Upper lobe of left lung (tissue), 6 donors: Measurements from ENCODE around the gene RIMS1. TPM values are rescaled to one million over a fixed set of nuclear protein-coding genes. Genes with fewer than 3 reads are reported as not detected.
"Not testable (repeated sequence)": the region's sequence is repeated elsewhere in the genome, so short reads cannot be mapped to it uniquely, and the experiment has no call there.

Experiments used
- ATAC-seq, 2 donors: fragments of 200-7000 bp; cut with Tn5 transposase; one replicate each; pipeline ENCODE4 v1.9.1; 2022; ENCODE audit warnings: mild to moderate bottlenecking in 2 of 2, moderate library complexity in 2 of 2; ENCODE audit not compliant: low FRiP score in 2 of 2
- DNase-seq, 2 donors: peaks; one replicate each; pipeline ENCODE4 v3.0.0-alpha.2; 2019 to 2020
- H3K27ac ChIP-seq, 4 donors: fragments of 200-600 bp; sonication (generic); one replicate each; pipeline ENCODE4 v1.5.1; 2016 to 2019
- H3K27me3 ChIP-seq, 4 donors: fragments of 200-600 bp; sonication (generic); one replicate each; pipeline ENCODE4 v1.5.1; 2017 to 2019
- H3K36me3 ChIP-seq, 4 donors: fragments of 200-600 bp; sonication (generic); one replicate each; pipeline ENCODE4 v1.5.1; 2016 to 2019
- H3K4me1 ChIP-seq, 4 donors: fragments of 200-600 bp; sonication (generic); one replicate each; pipeline ENCODE4 v1.5.1; 2018 to 2019
- H3K4me3 ChIP-seq, 4 donors: fragments of 200-600 bp; sonication (generic); one replicate each; pipeline ENCODE4 v1.5.1; 2017 to 2019; ENCODE audit warnings: mild to moderate bottlenecking in 2 of 4, moderate library complexity in 1 of 4
- H3K9me3 ChIP-seq, 4 donors: fragments of 200-600 bp; sonication (generic); one replicate each; pipeline ENCODE4 v1.5.1; 2018 to 2019
- CTCF ChIP-seq, 6 experiments: fragments of 450-650 bp in 4 of 6; fragments of 200-600 bp in 2 of 6; sonication (generic) in 2 of 6; IDR thresholded peaks; one replicate each; pipeline ENCODE4 v1.5.1; 2016 to 2019; ENCODE audit warnings: antibody characterized with exemption in 6 of 6
- EP300 ChIP-seq, 4 donors: sonication (generic); formaldehyde crosslinking; IDR thresholded peaks; one replicate each; pipeline ENCODE4 v1.5.1; 2017; ENCODE audit warnings: antibody characterized with exemption in 4 of 4, control low read depth in 2 of 4
- POLR2A ChIP-seq, 4 donors: fragments of 450-650 bp; IDR thresholded peaks; one replicate each; pipeline ENCODE4 v1.5.1; 2016 to 2017; ENCODE audit warnings: antibody characterized with exemption in 4 of 4, mild to moderate bottlenecking in 2 of 4
- POLR2AphosphoS5 ChIP-seq, 2 donors: sonication (generic); formaldehyde crosslinking; IDR thresholded peaks; one replicate each; pipeline ENCODE4 v1.5.1; 2017; ENCODE audit warnings: antibody characterized with exemption in 2 of 2
- WGBS, 2 donors: methylation state at CpG; one replicate each; pipeline ENCODE4 v1.1.5; 2017 to 2018; 5-methylcytosine and 5-hydroxymethylcytosine counted together
- total RNA-seq, 6 donors: library from RNA; depleted of rRNA in 4 of 6; stranded (reverse); fragments of >200 nt in 4 of 6; gene quantifications; one replicate each; pipeline versions ENCODE4 v1.1.0 to v1.2.1, GENCODE V29; 2016 to 2021
- donor health status: DM: no; HTN: no; CAD: no; lungs with moderate emphysema.
- donor health status: DM: no; HTN: yes; CAD: no; lungs with severe emphysema.

RIMS1 gene
- total RNA-seq, 6 donors from 2014 or later: 1.0 to 4.1 (median 2.7) TPM

- Histone ChIP-seq H3K27me3 (no peaks in the 10 kb centered on the region), H3K9me3 (no peaks in the 10 kb centered on the region), H3K4me1 (no peaks in the 10 kb centered on the region), H3K4me3 (no peak overlapping the region), H3K36me3 (no peaks in the 10 kb centered on the region), H3K27ac (no peak overlapping the region)
- ATAC-seq: no peak
- TF ChIP-seq CTCF (IDR thresholded peaks at IDR 0.05) (no peak), EP300 (IDR thresholded peaks at IDR 0.05) (no peak), POLR2A (IDR thresholded peaks at IDR 0.05) (no peak), POLR2AphosphoS5 (IDR thresholded peaks at IDR 0.05) (no peak)
- no peak for DNase-seq
- WGBS, 2 donors: 51 to 66% methylated on average over 2 of the region's 2 CpGs
Observed at GRCh38 chr6:72322771-72323170, 436.4 kb downstream of the RIMS1 start.

GRCh38 chr6:72324591-72324990, 438.2 kb downstream of the RIMS1 start:
- Histone ChIP-seq H3K27ac (no peak overlapping the region), H3K27me3 (no peaks in the 10 kb centered on the region), H3K4me3 (no peak overlapping the region), H3K36me3 (no peaks in the 10 kb centered on the region), H3K4me1 (no peaks in the 10 kb centered on the region), H3K9me3 (no peaks in the 10 kb centered on the region)
- 79 to 80% methylated on average over 4 of the region's 4 CpGs for WGBS, 2 donors
- ATAC-seq (no peak), DNase-seq (no peak)
- TF ChIP-seq CTCF (IDR thresholded peaks at IDR 0.05): no peak
- TF ChIP-seq POLR2A (IDR thresholded peaks at IDR 0.05): no peak

GRCh38 chr6:72328775-72329174, 442.4 kb downstream of the RIMS1 start:
- Histone ChIP-seq H3K36me3 (no peaks in the 10 kb centered on the region), H3K27ac (no peak overlapping the region), H3K9me3 (no peaks in the 10 kb centered on the region), H3K4me3 (no peak overlapping the region), H3K27me3 (no peaks in the 10 kb centered on the region), H3K4me1 (no peaks in the 10 kb centered on the region)
- 93 to 97% methylated on average over 1 of the region's 1 CpG for WGBS, 2 donors
- ATAC-seq (no peak), DNase-seq (no peak)
- TF ChIP-seq CTCF (IDR thresholded peaks at IDR 0.05) (no peak), POLR2A (IDR thresholded peaks at IDR 0.05) (no peak), POLR2AphosphoS5 (IDR thresholded peaks at IDR 0.05) (no peak), EP300 (IDR thresholded peaks at IDR 0.05) (no peak)

GRCh38 chr6:72335203-72335602, 448.9 kb downstream of the RIMS1 start:
- WGBS, 2 donors: 75 to 88% methylated on average over 2 of the region's 2 CpGs
- H3K9me3 ChIP-seq, H3K36me3 ChIP-seq, H3K4me3 ChIP-seq, H3K27ac ChIP-seq, H3K4me1 ChIP-seq, ATAC-seq, DNase-seq, H3K27me3 ChIP-seq: not testable (repeated sequence)

GRCh38 chr6:72348926-72349325, 462.6 kb downstream of the RIMS1 start:
- DNase-seq: no peak
- WGBS, 2 donors: 68 to 83% methylated on average over 1 of the region's 1 CpG
- H3K9me3 ChIP-seq: no peaks in the 10 kb centered on the region
- TF ChIP-seq POLR2A (IDR thresholded peaks at IDR 0.05): no peak
- no peak for TF ChIP-seq EP300 (IDR thresholded peaks at IDR 0.05)
- no peak for TF ChIP-seq CTCF (IDR thresholded peaks at IDR 0.05)
- TF ChIP-seq POLR2AphosphoS5 (IDR thresholded peaks at IDR 0.05): no peak
- H3K4me3 ChIP-seq: no peak overlapping the region
- H3K27ac ChIP-seq: no peak overlapping the region
- H3K36me3 ChIP-seq: no peaks in the 10 kb centered on the region
- H3K27me3 ChIP-seq: no peaks in the 10 kb centered on the region
- H3K4me1 ChIP-seq: no peaks in the 10 kb centered on the region
- no peak for ATAC-seq
